AG09309 (cell line): ENCODE results near the gene CD300LD.

ENCODE experiments used
- DNase-seq: peaks from one replicate; pipeline ENCODE4 v3.0.0-alpha.2; 2010; ENCODE audit warnings: low read depth
- H3K4me3 ChIP-seq: 2 replicates; pipeline ENCODE4 v1.5.1; 2011; ENCODE audit warnings: mild to moderate bottlenecking, low read depth, low read length, moderate library complexity; ENCODE audit not compliant: control insufficient read depth
- CTCF ChIP-seq: IDR thresholded peaks from 2 replicates; pipeline ENCODE4 v1.5.1; 2011; ENCODE audit warnings: mild to moderate bottlenecking, low read depth, low read length, inconsistent platforms; ENCODE audit not compliant: insufficient read depth, control insufficient read depth; ENCODE audit errors: missing control alignments

Gene CD300LD

GRCh38 chr17:74542727-74543383 lies 49.2 kb downstream of the CD300LD start:
- no peak overlapping the region for H3K4me3 ChIP-seq
- DNase-seq: no peak
- TF ChIP-seq CTCF: no peak

- DNase-seq: no peak
- TF ChIP-seq CTCF: no peak
- H3K4me3 ChIP-seq: no peak overlapping the region
These were observed 49.9 kb downstream of the CD300LD start for GRCh38 chr17:74542166-74542565.

GRCh38 chr17:74541176-74542111 lies 50.6 kb downstream of the CD300LD start:
- no peak overlapping the region for H3K4me3 ChIP-seq
- no peak for DNase-seq
- TF ChIP-seq CTCF: no peak

GRCh38 chr17:74539281-74539820 lies 52.7 kb downstream of the CD300LD start:
- DNase-seq: no peak
- H3K4me3 ChIP-seq: no peak overlapping the region
- no peak for TF ChIP-seq CTCF

- DNase-seq: no peak
- no peak overlapping the region for H3K4me3 ChIP-seq
- TF ChIP-seq CTCF: no peak
These were observed 55.2 kb downstream of the CD300LD start for GRCh38 chr17:74536890-74537289.

GRCh38 chr17:74532115-74532514 lies 60.0 kb downstream of the CD300LD start:
- no peak for DNase-seq
- no peak for TF ChIP-seq CTCF
- no peak overlapping the region for H3K4me3 ChIP-seq
